Measurements from ENCODE around the gene AKT3. TPM values are rescaled to one million over a fixed set of nuclear protein-coding genes. Genes with fewer than 3 reads are reported as not detected.
"Not testable (repeated sequence)": the region's sequence is repeated elsewhere in the genome, so short reads cannot be mapped to it uniquely, and the experiment has no call there.

Gene AKT3
- total and polyA plus RNA-seq, 2 experiments from 2014 or later = 3.5 to 23.4 TPM

GRCh38 chr1:243821177-243821680 lies 28.8 kb downstream of the AKT3 start:
- Histone ChIP-seq H3K4me1 (ENCODE audit: low read depth) (no peaks in the 10 kb centered on the region), H3K27me3 (no peaks in the 10 kb centered on the region), H3K4me3 (no peak overlapping the region), H3K9me3 (ENCODE audit: low read depth) (no peaks in the 10 kb centered on the region), H3K27ac (no peak overlapping the region), H3K36me3 (no peaks in the 10 kb centered on the region)
- no peak for DNase-seq (ENCODE audit: low read depth in 1 of 2, low spot score in 1 of 2)
- no peak for TF ChIP-seq CTCF (IDR thresholded peaks at IDR 0.05; ENCODE audit: low read depth, low read length)

- Histone ChIP-seq H3K4me3 (no peak overlapping the region), H3K36me3 (no peaks in the 10 kb centered on the region), H3K9me3 (ENCODE audit: low read depth) (no peaks in the 10 kb centered on the region), H3K4me1 (ENCODE audit: low read depth) (no peaks in the 10 kb centered on the region), H3K27me3 (no peaks in the 10 kb centered on the region), H3K27ac (no peak overlapping the region)
- DNase-seq (ENCODE audit: low read depth in 1 of 2, low spot score in 1 of 2) = no peak
- TF ChIP-seq CTCF (IDR thresholded peaks at IDR 0.05; ENCODE audit: low read depth, low read length) = no peak
Observed at GRCh38 chr1:243819438-243819839, 30.6 kb downstream of the AKT3 start.

GRCh38 chr1:243818978-243819377 lies 31.1 kb downstream of the AKT3 start:
- no peaks in the 10 kb centered on the region for H3K36me3 ChIP-seq
- no peak for TF ChIP-seq CTCF (IDR thresholded peaks at IDR 0.05; ENCODE audit: low read depth, low read length)
- no peak for DNase-seq (ENCODE audit: low read depth in 1 of 2, low spot score in 1 of 2)

GRCh38 chr1:243814718-243815117 lies 35.3 kb downstream of the AKT3 start:
- Histone ChIP-seq H3K27me3 (no peaks in the 10 kb centered on the region), H3K4me1 (ENCODE audit: low read depth) (no peaks in the 10 kb centered on the region), H3K9me3 (ENCODE audit: low read depth) (peaks cover 3% of the 10 kb centered on the region), H3K27ac (no peak overlapping the region), H3K36me3 (no peaks in the 10 kb centered on the region), H3K4me3 (no peak overlapping the region)
- no peak for DNase-seq (ENCODE audit: low read depth in 1 of 2, low spot score in 1 of 2)
- no peak for TF ChIP-seq CTCF (IDR thresholded peaks at IDR 0.05; ENCODE audit: low read depth, low read length)

More at GRCh38 chr1:243818978-243819377, 31.1 kb downstream of the AKT3 start:
- Histone ChIP-seq H3K4me3 (no peak overlapping the region), H3K4me1 (ENCODE audit: low read depth) (no peaks in the 10 kb centered on the region), H3K27me3 (no peaks in the 10 kb centered on the region), H3K9me3 (ENCODE audit: low read depth) (no peaks in the 10 kb centered on the region), H3K27ac (no peak overlapping the region)

- DNase-seq (ENCODE audit: low read depth in 1 of 2, low spot score in 1 of 2); H3K36me3 ChIP-seq: not testable (repeated sequence)
Observed at GRCh38 chr1:243807346-243807745, 42.7 kb downstream of the AKT3 start.

GRCh38 chr1:243806310-243806709 lies 43.7 kb downstream of the AKT3 start:
- H3K27me3 ChIP-seq = no peaks in the 10 kb centered on the region
- DNase-seq (ENCODE audit: low read depth in 1 of 2, low spot score in 1 of 2) = no peak
- no peaks in the 10 kb centered on the region for H3K36me3 ChIP-seq
- TF ChIP-seq CTCF (IDR thresholded peaks at IDR 0.05; ENCODE audit: low read depth, low read length) = no peak
- H3K9me3 ChIP-seq (ENCODE audit: low read depth) = no peaks in the 10 kb centered on the region
- no peak overlapping the region for H3K27ac ChIP-seq
- H3K4me1 ChIP-seq (ENCODE audit: low read depth) = no peaks in the 10 kb centered on the region
- H3K4me3 ChIP-seq = no peak overlapping the region

More at GRCh38 chr1:243807346-243807745, 42.7 kb downstream of the AKT3 start:
- H3K27me3 ChIP-seq; H3K4me3 ChIP-seq; H3K4me1 ChIP-seq (ENCODE audit: low read depth); H3K9me3 ChIP-seq (ENCODE audit: low read depth); H3K27ac ChIP-seq: not testable (repeated sequence)

All from cardiac muscle cell (in vitro differentiated cells and primary cell).